H1 (cell line): ENCODE results near the gene MYO15B. TPM values are rescaled to one million over a fixed set of nuclear protein-coding genes. Genes with fewer than 3 reads are reported as not detected.

Experiments used
- CTCF ChIA-PET: fragments of 300-600 bp; sonication (Branson Sonifier 250); formaldehyde crosslinking; loops from one replicate; lab custom pipeline; 2021; ENCODE audit not compliant: partially characterized antibody; lab: Charles Lee
- POLR2A ChIA-PET: fragments of 300-600 bp; sonication (Branson Sonifier 250); formaldehyde crosslinking; loops from one replicate; lab custom pipeline; 2021; ENCODE audit warnings: inconsistent platforms; ENCODE audit not compliant: partially characterized antibody; lab: Charles Lee
- DNase-seq, 2 experiments: peaks; one replicate each; pipeline versions ENCODE4 v3.0.0 to v3.0.0-alpha.2; 2010 to 2022; ENCODE audit warnings: low spot score in 2 of 2, low read depth in 1 of 2, mixed read lengths in 1 of 2
- FAIRE-seq: peaks from 2 replicates; lab custom pipeline; 2011; peaks lifted over from hg19 to GRCh38; lab: Jason Lieb, UNC
- H2AFZ ChIP-seq: 2 replicates; pipeline ENCODE4 v1.8.1; 2012; ENCODE audit warnings: low read length, inconsistent platforms
- H2AK5ac ChIP-seq: 2 replicates; pipeline ENCODE4 v1.6.1; 2013; ENCODE audit warnings: low read depth, low read length
- H2BK120ac ChIP-seq: replicated peaks from 2 replicates; pipeline ENCODE3; 2013; ENCODE audit warnings: low read depth, low read length, inconsistent platforms
- H2BK12ac ChIP-seq: 2 replicates; pipeline ENCODE4 v1.6.1; 2013; ENCODE audit warnings: low read depth, low read length
- H2BK15ac ChIP-seq: 2 replicates; pipeline ENCODE4 v1.6.1; 2013; ENCODE audit warnings: low read length
- H2BK20ac ChIP-seq: 2 replicates; pipeline ENCODE4 v1.6.1; 2013; ENCODE audit warnings: low read length
- H2BK5ac ChIP-seq: 2 replicates; pipeline ENCODE4 v1.6.1; 2013; ENCODE audit warnings: low read depth, low read length
- H3K14ac ChIP-seq: 2 replicates; pipeline ENCODE4 v1.6.1; 2013; ENCODE audit warnings: inconsistent platforms; ENCODE audit not compliant: insufficient read length
- H3K18ac ChIP-seq: 2 replicates; pipeline ENCODE4 v1.6.1; 2013; ENCODE audit warnings: low read length; ENCODE audit errors: extremely low read depth
- H3K23ac ChIP-seq: 2 replicates; pipeline ENCODE4 v1.6.1; 2013; ENCODE audit warnings: inconsistent platforms; ENCODE audit not compliant: insufficient read length
- H3K23me2 ChIP-seq: 2 replicates; pipeline ENCODE4 v1.6.1; 2013; ENCODE audit warnings: low read depth, low read length
- H3K27ac ChIP-seq: 2 replicates; pipeline ENCODE4 v1.6.1; 2011; ENCODE audit warnings: low read depth, low read length, inconsistent platforms
- H3K27me3 ChIP-seq, 4 experiments: replicated peaks in 1 of 4; 1 replicate in 1 of 4; 2 replicates in 3 of 4; pipeline versions ENCODE4 v1.6.1 to v1.8.1; 2011 to 2013; ENCODE audit warnings: low read length in 3 of 4, mild to moderate bottlenecking in 3 of 4, inconsistent platforms in 2 of 4, mixed read lengths in 2 of 4, moderate library complexity in 1 of 4; ENCODE audit not compliant: control insufficient read depth in 3 of 4, insufficient read depth in 3 of 4; ENCODE audit errors: extremely low read depth in 1 of 4
- H3K36me3 ChIP-seq, 4 experiments: 2 replicates each; pipeline versions ENCODE4 v1.6.1 to v1.8.1; 2011 to 2013; ENCODE audit warnings: mild to moderate bottlenecking in 4 of 4, low read length in 3 of 4, moderate library complexity in 2 of 4, control low read depth in 1 of 4, inconsistent platforms in 1 of 4; ENCODE audit not compliant: insufficient read depth in 4 of 4, control insufficient read depth in 2 of 4
- H3K4ac ChIP-seq: replicated peaks from 2 replicates; pipeline ENCODE3; 2013; ENCODE audit warnings: low read length, low read depth, mixed read lengths, inconsistent platforms; ENCODE audit not compliant: insufficient read length
- H3K4me1 ChIP-seq, 4 experiments: replicated peaks in 1 of 4; 1 replicate in 1 of 4; 2 replicates in 3 of 4; pipeline versions ENCODE4 v1.6.1 to v1.8.1; 2011 to 2013; ENCODE audit warnings: low read length in 3 of 4, inconsistent platforms in 2 of 4, mixed read lengths in 1 of 4; ENCODE audit not compliant: insufficient read depth in 4 of 4, control insufficient read depth in 3 of 4
- H3K4me2 ChIP-seq, 2 experiments: 2 replicates each; pipeline versions ENCODE4 v1.6.1 to v1.8.1; 2011 to 2013; ENCODE audit warnings: low read depth in 2 of 2, low read length in 2 of 2, control low read depth in 1 of 2, inconsistent platforms in 1 of 2, mild to moderate bottlenecking in 1 of 2; ENCODE audit not compliant: insufficient read depth in 1 of 2
- H3K4me3 ChIP-seq, 4 experiments: fragments of 200-600, 300-600 bp in 1 of 4; sonication (generic), shearing (Covaris generic), sonication (Bioruptor Twin) in 1 of 4; 2 replicates each; pipeline versions ENCODE4 v1.5.1 to v1.8.1; 2011 to 2016; ENCODE audit warnings: low read length in 4 of 4, low read depth in 3 of 4, control low read depth in 2 of 4, inconsistent platforms in 2 of 4, mild to moderate bottlenecking in 2 of 4, mixed read lengths in 1 of 4, moderate library complexity in 1 of 4; ENCODE audit not compliant: insufficient read depth in 2 of 4; ENCODE audit errors: extremely low read depth in 1 of 4
- H3K56ac ChIP-seq: replicated peaks from 2 replicates; pipeline ENCODE3; 2013; ENCODE audit warnings: low read depth, mild to moderate bottlenecking, mixed read lengths, low read length, inconsistent platforms; ENCODE audit not compliant: insufficient read length
- H3K79me1 ChIP-seq: 2 replicates; pipeline ENCODE4 v1.6.1; 2013; ENCODE audit warnings: low read depth, low read length, control low read depth
- H3K79me2 ChIP-seq, 2 experiments: 2 replicates each; pipeline versions ENCODE4 v1.6.1 to v1.8.1; 2012 to 2013; ENCODE audit warnings: low read length in 2 of 2, mild to moderate bottlenecking in 2 of 2, inconsistent platforms in 1 of 2; ENCODE audit not compliant: insufficient read depth in 2 of 2, control insufficient read depth in 1 of 2
- H3K9ac ChIP-seq, 4 experiments: replicated peaks in 1 of 4; 1 replicate in 1 of 4; 2 replicates in 3 of 4; pipeline versions ENCODE4 v1.6.1 to v1.8.1; 2011 to 2013; ENCODE audit warnings: low read depth in 3 of 4, low read length in 3 of 4, control low read depth in 2 of 4, mild to moderate bottlenecking in 2 of 4, moderate library complexity in 2 of 4, inconsistent platforms in 1 of 4; ENCODE audit errors: extremely low read depth in 1 of 4
- H3K9me3 ChIP-seq, 2 experiments: 2 replicates each; pipeline versions ENCODE4 v1.6.1 to v1.8.1; 2012 to 2013; ENCODE audit warnings: mild to moderate bottlenecking in 2 of 2, moderate library complexity in 2 of 2, control low read depth in 1 of 2, inconsistent platforms in 1 of 2, low read depth in 1 of 2, low read length in 1 of 2, mixed read lengths in 1 of 2; ENCODE audit not compliant: insufficient read depth in 2 of 2
- H4K20me1 ChIP-seq, 2 experiments: replicated peaks in 1 of 2; 2 replicates each; pipeline versions ENCODE3 to v1.8.1; 2011 to 2013; ENCODE audit warnings: inconsistent platforms in 2 of 2, low read length in 2 of 2, mild to moderate bottlenecking in 1 of 2; ENCODE audit not compliant: insufficient read depth in 2 of 2, control insufficient read depth in 1 of 2
- H4K5ac ChIP-seq: 2 replicates; pipeline ENCODE4 v1.6.1; 2013; ENCODE audit warnings: low read length, low read depth, mixed read lengths, inconsistent platforms; ENCODE audit not compliant: insufficient read length
- H4K8ac ChIP-seq: 2 replicates; pipeline ENCODE4 v1.8.0; 2013; ENCODE audit warnings: mild to moderate bottlenecking, moderate library complexity, low read length, inconsistent platforms; ENCODE audit not compliant: insufficient read depth; ENCODE audit errors: extremely low read depth
- H4K91ac ChIP-seq: replicated peaks from 2 replicates; pipeline ENCODE3; 2013; ENCODE audit warnings: low read length, mixed read lengths, inconsistent platforms; ENCODE audit not compliant: insufficient read length
- CEBPB ChIP-seq: IDR thresholded peaks from 2 replicates; pipeline ENCODE4 v1.6.1; 2012; ENCODE audit warnings: low read depth, low read length
- CHD2 ChIP-seq: IDR thresholded peaks from 2 replicates; pipeline ENCODE4 v1.6.1; 2012; ENCODE audit warnings: low read length, improper control_type of control experiment
- SP1 ChIP-seq: IDR thresholded peaks from 2 replicates; pipeline ENCODE4 v1.6.1; 2011; ENCODE audit warnings: low read depth, low read length
- SP2 ChIP-seq: IDR thresholded peaks from 2 replicates; pipeline ENCODE4 v1.6.1; 2012; ENCODE audit warnings: mild to moderate bottlenecking, low read length, inconsistent platforms
- ZNF274 ChIP-seq: IDR thresholded peaks from 2 replicates; pipeline ENCODE4 v1.7.0; 2012; ENCODE audit warnings: low read length, borderline replicate concordance; ENCODE audit errors: extremely low read depth
- WGBS, 2 experiments: shearing (Covaris generic) in 1 of 2; methylation state at CpG; one replicate each; pipeline versions ENCODE4 v1.1.6 to v1.1.7; 2013 to 2015; ENCODE audit warnings: low lambda C conversion rate in 2 of 2, mixed read lengths in 2 of 2, inconsistent platforms in 1 of 2, low coverage in 1 of 2, missing lambda C conversion rate in 1 of 2; ENCODE audit not compliant: insufficient replicate concordance in 2 of 2, insufficient coverage in 1 of 2, insufficient read length in 1 of 2; ENCODE audit errors: extremely low coverage in 1 of 2, missing lambda C conversion rate in 1 of 2; 5-methylcytosine and 5-hydroxymethylcytosine counted together
- polyA plus RNA-seq, 7 experiments: library from polyadenylated mRNA; depleted of rRNA in 3 of 7; stranded (reverse) in 5 of 7; unstranded in 2 of 7; fragments of >200 nt in 5 of 7; fragments of 200-250 nt in 2 of 7; gene quantifications; 1 replicate in 5 of 7; 2 replicates in 1 of 7; 4 replicates in 1 of 7; pipeline versions ENCODE4 v1.2.1 to v1.2.3, GENCODE V29; 2011 to 2013; ENCODE audit warnings: missing spikeins in 2 of 7, mixed read lengths in 2 of 7
- total RNA-seq: library from RNA; stranded (reverse); fragmentation: NEBNext Ultra II Directional; extraction: Animal tissue kit (Norgen Biotek cat#: 25700); gene quantifications from 2 replicates; pipeline ENCODE4 v1.2.1, GENCODE V29; 2021

MYO15B gene
- total and polyA plus RNA-seq, 2 of the 8 experiments (the other 6 are each of a cell fraction or from before 2014, with no cell fraction given), result 7.1 to 11.2 TPM

DNA sequence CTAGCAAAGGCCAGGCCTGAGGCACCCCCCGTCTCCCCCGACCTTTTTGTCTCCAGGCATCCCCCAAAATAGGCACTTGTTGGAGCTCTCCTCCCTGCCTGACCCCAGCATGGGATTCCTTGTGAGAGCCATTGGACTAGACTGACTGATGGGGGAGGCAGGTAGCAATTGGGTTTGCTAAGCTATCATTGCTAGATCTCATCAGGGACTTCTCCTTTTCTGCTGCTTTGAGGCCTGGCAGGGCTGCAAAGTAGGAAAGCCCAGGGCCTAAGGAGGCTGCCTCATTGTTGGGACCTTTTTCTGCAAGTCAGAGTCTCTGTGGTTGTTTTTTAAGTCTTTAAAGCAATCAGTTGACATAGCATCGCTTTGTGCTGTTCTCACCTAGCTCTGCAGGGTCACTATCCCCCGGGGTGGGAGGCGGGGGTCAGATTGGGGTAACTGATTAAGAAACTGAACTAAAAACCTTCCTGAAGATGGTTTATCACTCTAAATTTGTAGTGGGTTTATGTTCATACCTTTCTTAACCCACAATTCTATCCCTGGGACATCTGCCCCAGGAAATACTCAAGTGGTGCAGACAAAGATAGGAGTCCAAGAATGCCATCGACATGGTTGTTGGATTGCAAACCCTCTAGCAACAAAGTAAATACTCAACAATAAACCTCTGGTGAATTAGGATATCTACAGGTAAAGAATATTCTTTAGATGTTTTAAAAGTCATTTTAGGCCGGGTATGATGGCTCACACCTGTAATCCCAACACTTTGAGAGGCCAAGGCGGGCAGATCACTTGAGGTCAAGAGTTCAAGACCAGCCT, 34.1 kb upstream of the MYO15B start:
- H3K4me3 ChIP-seq, result no peak overlapping the region
- no peak overlapping the region for H4K91ac ChIP-seq
- no peak for FAIRE-seq
- no peak for DNase-seq
- no peaks in the 10 kb centered on the region for H3K79me1 ChIP-seq
- H3K79me2 ChIP-seq, result no peaks in the 10 kb centered on the region
- H2BK120ac ChIP-seq, result no peak overlapping the region
- ChIA-PET POLR2A (interaction anchor here (0.7 to 1.2 kb wide), 3 partner anchors 15 to 35 kb away, joined by 3 to 4 read pairs (median 4); no protein-coding TSS in a partner anchor), CTCF (interaction anchor here (0.7 to 3.9 kb wide), 14 partner anchors 11 to 620 kb away, joined by 3 to 27 read pairs (median 4); partner anchors contain the start of genes MYO15B, SMIM5 and TSEN54)
- no peaks in the 10 kb centered on the region for H3K9me3 ChIP-seq
- no peak overlapping the region for H3K27ac ChIP-seq
- no peaks in the 10 kb centered on the region for H4K20me1 ChIP-seq
- TF ChIP-seq SP1 (no peak), CEBPB (no peak), ZNF274 (no peak), SP2 (no peak), CHD2 (no peak)
- H3K4ac ChIP-seq, result no peak overlapping the region
- no peak overlapping the region for H3K56ac ChIP-seq
- H2BK20ac ChIP-seq, result no peak overlapping the region
- H2BK5ac ChIP-seq, result no peak overlapping the region; the same call in 1 of the 2 replicates
- no peak overlapping the region for H4K8ac ChIP-seq
- no peaks in the 10 kb centered on the region for H3K27me3 ChIP-seq
- no peaks in the 10 kb centered on the region for H3K36me3 ChIP-seq
- no peak overlapping the region for H2AFZ ChIP-seq
- peaks cover 10 to 30% (median 20%) of the 10 kb centered on the region in 4 experiments for H3K4me1 ChIP-seq
- H3K9ac ChIP-seq, result no peak overlapping the region
- H2BK12ac ChIP-seq, result no peak overlapping the region
- H3K23ac ChIP-seq, result no peak overlapping the region
- H3K4me2 ChIP-seq, result no peak overlapping the region
- H2BK15ac ChIP-seq, result no peak overlapping the region
- no peak overlapping the region for H3K14ac ChIP-seq
- no peak overlapping the region for H4K5ac ChIP-seq
- H3K23me2 ChIP-seq, result peaks cover 1% of the 10 kb centered on the region; the same call in 1 of the 2 replicates
- no peak overlapping the region for H3K18ac ChIP-seq
- no peak overlapping the region for H2AK5ac ChIP-seq
- 87% methylated on average over 8 of the region's 8 CpGs; no CpG with 5 or more reads in 1 of the 2 experiments for WGBS, 2 experiments
